ENCODE measurements around the gene LINS1. TPM values are rescaled to one million over a fixed set of nuclear protein-coding genes. Genes with fewer than 3 reads are reported as not detected.

LINS1 gene
- total and polyA plus RNA-seq, 2 of the 8 experiments (the other 6 are each of a cell fraction or from before 2014, with no cell fraction given): 4.2 to 8.1 TPM

DNA sequence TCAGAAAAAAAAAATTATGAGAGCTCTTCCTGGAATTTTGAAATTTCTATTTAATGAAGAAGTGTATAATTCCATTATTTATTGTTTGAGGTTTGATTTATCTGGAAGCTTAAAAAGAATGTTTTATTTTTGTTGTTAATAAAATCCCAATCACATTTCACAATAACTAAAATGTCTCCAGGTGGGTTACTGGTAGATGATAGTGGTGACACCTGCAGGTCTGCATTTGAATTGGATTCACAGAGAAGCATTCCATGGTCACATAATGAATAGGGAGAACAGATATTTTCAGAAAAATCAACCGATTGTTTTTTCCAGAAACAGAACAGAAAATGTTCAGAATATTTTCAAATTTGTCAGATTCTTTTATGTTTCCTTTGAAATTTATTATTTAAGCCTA is 48.7 kb upstream of the LINS1 start (continued):
- no peak for TF ChIP-seq NRF1 (IDR thresholded peaks at IDR 0.05; ENCODE audit: low read depth, low read length)
- TF ChIP-seq, protein P1, sequence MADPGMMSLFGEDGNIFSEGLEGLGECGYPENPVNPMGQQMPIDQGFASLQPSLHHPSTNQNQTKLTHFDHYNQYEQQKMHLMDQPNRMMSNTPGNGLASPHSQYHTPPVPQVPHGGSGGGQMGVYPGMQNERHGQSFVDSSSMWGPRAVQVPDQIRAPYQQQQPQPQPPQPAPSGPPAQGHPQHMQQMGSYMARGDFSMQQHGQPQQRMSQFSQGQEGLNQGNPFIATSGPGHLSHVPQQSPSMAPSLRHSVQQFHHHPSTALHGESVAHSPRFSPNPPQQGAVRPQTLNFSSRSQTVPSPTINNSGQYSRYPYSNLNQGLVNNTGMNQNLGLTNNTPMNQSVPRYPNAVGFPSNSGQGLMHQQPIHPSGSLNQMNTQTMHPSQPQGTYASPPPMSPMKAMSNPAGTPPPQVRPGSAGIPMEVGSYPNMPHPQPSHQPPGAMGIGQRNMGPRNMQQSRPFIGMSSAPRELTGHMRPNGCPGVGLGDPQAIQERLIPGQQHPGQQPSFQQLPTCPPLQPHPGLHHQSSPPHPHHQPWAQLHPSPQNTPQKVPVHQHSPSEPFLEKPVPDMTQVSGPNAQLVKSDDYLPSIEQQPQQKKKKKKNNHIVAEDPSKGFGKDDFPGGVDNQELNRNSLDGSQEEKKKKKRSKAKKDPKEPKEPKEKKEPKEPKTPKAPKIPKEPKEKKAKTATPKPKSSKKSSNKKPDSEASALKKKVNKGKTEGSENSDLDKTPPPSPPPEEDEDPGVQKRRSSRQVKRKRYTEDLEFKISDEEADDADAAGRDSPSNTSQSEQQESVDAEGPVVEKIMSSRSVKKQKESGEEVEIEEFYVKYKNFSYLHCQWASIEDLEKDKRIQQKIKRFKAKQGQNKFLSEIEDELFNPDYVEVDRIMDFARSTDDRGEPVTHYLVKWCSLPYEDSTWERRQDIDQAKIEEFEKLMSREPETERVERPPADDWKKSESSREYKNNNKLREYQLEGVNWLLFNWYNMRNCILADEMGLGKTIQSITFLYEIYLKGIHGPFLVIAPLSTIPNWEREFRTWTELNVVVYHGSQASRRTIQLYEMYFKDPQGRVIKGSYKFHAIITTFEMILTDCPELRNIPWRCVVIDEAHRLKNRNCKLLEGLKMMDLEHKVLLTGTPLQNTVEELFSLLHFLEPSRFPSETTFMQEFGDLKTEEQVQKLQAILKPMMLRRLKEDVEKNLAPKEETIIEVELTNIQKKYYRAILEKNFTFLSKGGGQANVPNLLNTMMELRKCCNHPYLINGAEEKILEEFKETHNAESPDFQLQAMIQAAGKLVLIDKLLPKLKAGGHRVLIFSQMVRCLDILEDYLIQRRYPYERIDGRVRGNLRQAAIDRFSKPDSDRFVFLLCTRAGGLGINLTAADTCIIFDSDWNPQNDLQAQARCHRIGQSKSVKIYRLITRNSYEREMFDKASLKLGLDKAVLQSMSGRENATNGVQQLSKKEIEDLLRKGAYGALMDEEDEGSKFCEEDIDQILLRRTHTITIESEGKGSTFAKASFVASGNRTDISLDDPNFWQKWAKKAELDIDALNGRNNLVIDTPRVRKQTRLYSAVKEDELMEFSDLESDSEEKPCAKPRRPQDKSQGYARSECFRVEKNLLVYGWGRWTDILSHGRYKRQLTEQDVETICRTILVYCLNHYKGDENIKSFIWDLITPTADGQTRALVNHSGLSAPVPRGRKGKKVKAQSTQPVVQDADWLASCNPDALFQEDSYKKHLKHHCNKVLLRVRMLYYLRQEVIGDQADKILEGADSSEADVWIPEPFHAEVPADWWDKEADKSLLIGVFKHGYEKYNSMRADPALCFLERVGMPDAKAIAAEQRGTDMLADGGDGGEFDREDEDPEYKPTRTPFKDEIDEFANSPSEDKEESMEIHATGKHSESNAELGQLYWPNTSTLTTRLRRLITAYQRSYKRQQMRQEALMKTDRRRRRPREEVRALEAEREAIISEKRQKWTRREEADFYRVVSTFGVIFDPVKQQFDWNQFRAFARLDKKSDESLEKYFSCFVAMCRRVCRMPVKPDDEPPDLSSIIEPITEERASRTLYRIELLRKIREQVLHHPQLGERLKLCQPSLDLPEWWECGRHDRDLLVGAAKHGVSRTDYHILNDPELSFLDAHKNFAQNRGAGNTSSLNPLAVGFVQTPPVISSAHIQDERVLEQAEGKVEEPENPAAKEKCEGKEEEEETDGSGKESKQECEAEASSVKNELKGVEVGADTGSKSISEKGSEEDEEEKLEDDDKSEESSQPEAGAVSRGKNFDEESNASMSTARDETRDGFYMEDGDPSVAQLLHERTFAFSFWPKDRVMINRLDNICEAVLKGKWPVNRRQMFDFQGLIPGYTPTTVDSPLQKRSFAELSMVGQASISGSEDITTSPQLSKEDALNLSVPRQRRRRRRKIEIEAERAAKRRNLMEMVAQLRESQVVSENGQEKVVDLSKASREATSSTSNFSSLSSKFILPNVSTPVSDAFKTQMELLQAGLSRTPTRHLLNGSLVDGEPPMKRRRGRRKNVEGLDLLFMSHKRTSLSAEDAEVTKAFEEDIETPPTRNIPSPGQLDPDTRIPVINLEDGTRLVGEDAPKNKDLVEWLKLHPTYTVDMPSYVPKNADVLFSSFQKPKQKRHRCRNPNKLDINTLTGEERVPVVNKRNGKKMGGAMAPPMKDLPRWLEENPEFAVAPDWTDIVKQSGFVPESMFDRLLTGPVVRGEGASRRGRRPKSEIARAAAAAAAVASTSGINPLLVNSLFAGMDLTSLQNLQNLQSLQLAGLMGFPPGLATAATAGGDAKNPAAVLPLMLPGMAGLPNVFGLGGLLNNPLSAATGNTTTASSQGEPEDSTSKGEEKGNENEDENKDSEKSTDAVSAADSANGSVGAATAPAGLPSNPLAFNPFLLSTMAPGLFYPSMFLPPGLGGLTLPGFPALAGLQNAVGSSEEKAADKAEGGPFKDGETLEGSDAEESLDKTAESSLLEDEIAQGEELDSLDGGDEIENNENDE (IDR thresholded peaks at IDR 0.05; ENCODE audit: insufficient replicate concordance, low read length): no peak

Measured in H1 (cell line).